GM19025 (cell line): Measurements from ENCODE around the gene CALML4.
"Not testable (repeated sequence)": the region's sequence is repeated elsewhere in the genome, so short reads cannot be mapped to it uniquely, and the experiment has no call there.

Experiments
- ATAC-seq: cut with Tn5 transposase; IDR thresholded peaks from one replicate; pipeline ENCODE4 v1.9.1; 2021; ENCODE audit warnings: mild to moderate bottlenecking, low read depth, moderate library complexity; ENCODE audit not compliant: unreplicated experiment

CALML4 gene

DNA sequence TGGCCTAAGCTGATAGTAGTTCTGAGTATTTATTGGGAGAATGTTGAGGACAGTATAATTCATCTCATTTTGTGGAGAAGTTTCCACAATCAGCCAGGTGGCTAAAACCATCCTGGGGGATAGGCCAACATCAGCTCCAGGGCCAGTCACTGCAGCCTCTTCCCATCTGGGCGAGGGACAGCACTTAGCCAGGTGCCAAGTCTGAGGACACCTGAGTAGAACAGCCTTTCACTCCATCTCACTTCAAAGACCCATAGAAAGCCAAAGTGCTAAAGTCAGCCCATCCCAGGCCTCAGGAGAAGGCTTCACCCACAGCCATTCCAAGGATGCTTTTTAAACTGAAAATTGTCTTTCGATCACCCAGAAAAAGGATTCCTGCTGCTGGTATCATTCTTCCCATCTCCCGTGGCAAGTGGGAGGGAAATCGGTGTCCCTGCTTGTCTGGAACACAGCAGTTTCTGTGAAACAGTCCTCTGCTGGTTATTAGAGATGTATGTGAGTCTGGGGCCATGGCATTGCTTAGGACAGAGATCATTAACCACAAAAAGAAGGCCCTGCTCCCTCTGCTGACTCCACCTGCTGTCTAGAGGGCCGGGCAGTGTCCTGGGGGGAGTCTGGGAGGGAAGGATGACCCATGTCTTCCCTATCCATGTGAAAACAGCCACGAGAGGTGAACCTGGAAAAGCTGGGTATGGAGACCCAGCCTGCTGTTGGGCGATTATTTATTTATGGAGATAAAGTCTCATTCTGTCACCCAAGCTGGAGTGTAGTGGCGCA lies 9.6 kb downstream of the CALML4 start:
- ATAC-seq: no peak

DNA sequence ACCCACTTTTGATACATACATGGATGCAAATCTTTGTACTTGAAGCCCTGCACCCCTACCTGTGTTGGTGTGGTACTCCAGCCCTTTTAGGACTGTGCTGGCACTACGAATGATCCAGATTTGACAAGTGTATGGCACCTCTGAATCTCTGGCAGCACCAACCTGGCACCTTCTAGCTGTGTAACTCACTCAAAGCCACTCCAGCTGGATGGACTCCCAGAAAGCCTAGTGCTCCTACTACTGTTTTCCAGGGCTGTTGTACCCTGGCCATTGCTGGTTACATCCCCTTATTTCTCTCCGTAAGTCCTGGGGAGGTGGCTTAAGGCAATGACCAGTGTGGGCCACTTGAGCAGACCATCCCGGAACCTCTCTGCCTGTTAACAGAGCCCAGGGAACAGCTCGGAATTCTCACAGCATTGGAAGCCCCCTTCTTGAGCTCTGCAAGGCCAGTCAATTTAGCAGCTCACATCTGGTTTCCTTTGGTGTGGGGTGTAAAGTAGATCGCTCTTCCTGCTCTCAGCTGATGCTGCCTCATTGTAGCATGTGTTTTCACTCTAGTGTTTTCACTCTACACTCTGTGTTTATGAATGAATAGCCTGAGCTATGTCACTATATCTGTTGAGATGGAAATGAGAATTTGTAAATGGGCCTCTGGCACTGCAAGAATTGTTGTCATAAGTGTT lies 12.2 kb downstream of the CALML4 start:
- ATAC-seq: no peak

DNA sequence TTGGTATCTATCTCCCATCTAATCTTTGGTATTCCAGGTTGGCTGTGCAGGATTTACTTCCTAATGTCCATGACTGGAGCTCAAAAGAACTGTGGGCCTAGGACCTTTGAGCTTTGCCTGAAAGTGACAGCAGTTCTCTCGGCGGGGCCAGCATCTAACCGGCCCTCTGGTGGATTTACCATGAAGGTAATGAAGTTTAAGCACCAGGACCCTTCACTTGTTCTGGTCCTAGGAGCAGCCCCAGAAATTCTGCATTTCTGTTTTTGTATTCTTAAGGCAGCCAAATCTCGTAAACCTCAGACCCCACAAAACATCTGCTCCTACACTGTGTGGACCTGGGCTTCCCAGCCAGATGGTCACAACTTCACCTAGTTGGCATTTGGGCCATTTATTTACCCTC lies 13.0 kb downstream of the CALML4 start:
- ATAC-seq: no peak

GRCh38 chr15:68191555-68191954 lies 13.6 kb downstream of the CALML4 start:
- no peak for ATAC-seq

DNA sequence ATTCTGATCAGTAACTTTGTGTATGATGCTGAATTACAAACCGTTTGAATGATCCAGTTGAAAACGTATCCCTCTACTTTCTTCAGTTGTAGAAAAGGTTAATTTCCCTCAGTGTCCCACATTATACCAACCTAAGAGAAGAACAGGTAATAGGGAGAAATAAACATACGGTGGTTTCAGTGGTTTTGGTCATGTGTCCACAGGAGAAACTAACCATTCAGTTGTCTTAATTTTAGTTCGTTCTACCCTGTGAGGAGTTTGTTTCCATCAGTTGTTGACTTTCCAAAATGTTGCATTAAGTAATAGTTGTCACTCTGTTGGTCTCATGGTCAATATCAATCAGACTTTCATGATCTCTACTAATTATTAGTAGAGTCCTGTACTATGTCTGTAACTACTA lies 15.1 kb downstream of the CALML4 start:
- no peak for ATAC-seq

DNA sequence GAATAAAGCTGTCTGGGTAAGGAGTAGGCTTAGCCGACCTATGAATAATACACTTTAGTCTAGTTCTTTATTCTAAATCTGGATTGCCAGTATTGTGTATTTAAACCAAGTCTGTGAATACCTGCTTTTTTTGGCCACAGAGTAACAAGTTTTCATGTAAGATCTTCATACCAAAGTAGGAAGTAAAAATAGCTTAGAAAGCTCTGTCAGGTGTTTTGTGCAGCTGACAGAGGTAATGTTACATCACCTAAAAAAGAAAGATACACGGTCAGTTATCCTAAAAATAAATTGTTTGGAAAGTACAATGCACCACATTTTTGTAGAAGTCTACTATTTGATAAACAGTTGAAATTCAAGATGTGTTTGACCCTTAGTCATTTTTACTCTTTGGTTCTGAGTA lies 16.5 kb downstream of the CALML4 start:
- ATAC-seq: no peak

DNA sequence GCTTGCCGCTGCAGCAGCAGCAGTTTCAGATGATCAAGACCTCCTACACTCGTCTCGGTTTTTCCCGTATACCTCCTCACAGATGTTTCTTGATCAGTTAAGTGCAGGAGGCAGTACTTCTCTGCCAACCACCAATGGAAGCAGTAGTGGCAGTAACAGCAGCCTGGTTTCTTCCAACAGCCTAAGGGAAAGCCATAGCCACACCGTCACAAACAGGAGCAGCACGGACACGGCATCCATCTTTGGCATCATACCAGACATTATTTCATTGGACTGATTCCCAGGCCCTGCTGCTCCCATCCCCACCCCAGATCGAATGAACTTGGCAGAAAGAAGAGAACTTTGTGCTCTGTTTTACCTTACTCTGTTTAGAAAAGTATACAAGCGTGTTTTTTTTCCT lies 17.6 kb downstream of the CALML4 start:
- no peak for ATAC-seq

GRCh38 chr15:68186671-68187397 lies 18.3 kb downstream of the CALML4 start:
- ATAC-seq: no peak

DNA sequence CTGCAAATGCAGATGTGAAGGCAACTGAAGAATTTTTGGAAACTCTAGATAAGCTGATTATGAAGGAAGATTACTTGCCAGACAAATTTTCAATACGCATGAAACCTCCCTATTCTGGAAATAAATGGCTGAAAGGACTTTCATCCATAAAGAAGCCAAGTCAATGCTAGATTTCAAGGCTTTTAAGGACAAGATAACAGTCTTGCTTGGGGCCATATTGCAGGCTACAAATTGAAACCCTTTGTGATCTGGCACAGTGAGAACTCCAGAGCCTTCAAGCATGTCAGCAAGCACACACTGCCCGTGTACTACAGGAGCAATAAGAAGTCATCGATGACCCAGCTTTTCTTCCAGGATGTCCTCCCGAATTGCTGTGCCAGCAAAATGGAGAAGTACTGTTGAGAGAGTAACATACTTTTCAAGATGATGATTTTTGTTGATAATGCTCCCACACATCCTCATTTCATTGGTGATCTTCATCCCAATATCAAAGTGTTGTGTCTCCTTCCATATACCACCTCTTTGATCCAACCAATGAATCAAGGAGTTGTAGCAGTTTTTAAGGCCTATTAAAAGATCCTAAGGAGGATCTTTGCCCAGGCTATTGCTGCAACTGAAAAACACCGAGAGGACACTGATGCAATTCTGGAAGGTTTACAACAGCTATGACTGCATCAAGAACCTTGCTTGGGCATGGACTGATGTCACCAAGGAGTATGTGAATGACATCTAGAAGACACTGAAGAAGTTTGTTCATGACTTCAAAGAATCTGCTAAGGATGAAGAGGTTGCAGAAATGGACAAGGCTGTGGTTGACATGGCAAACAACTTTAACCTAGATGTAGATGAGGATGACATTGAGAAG lies 20.3 kb downstream of the CALML4 start:
- ATAC-seq: no peak

DNA sequence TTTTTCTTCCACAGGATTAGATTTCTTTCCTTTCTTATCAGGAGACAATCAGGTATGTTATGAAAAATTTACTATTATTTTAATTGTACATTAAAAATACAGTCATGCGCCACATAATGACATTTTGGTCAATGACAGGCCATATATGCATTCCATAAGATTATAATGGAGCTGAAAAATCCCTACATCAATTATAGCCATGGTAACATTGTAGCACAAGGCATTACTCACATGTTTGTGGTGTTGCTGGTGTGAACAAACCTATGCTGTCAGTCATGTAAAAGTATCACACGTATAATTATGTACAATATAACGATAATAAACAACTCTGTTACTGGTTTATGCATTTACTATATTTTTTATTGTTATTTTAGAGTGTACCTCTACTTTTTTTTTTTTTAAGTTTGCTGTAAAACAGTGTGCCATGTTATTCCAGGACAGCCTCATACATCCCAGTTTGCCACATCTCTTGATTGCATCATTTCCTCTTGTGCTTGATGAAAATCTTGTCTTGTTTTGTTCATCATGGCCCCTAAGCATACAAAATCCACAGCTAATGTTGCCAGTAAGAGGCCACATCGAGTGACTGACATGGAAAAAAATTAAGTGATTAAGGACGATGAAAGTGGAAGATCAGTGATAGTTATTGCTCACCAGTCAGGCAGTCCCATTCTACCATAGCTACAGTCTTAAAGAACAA lies 21.4 kb downstream of the CALML4 start:
- no peak for ATAC-seq

GRCh38 chr15:68177742-68178141 lies 27.4 kb downstream of the CALML4 start:
- no peak for ATAC-seq

DNA sequence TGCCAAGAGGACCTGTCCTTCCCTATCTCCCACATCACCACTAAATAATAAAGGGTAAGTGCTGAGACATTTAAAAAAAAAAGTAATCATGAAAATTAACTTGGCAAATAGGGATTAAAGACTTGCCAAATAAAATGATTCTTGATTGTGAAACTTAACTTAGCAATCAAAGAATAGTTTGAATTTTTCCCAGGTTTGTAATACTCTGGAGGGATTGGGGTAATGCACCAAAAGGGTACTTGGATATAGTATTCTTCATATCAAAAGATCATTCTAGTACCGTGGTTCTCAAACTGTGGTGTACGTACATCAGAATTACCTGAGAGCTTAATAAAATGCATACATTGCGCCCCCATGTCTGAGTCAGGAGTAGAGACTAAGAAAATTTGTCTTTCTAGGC lies 28.5 kb downstream of the CALML4 start:
- ATAC-seq: no peak

DNA sequence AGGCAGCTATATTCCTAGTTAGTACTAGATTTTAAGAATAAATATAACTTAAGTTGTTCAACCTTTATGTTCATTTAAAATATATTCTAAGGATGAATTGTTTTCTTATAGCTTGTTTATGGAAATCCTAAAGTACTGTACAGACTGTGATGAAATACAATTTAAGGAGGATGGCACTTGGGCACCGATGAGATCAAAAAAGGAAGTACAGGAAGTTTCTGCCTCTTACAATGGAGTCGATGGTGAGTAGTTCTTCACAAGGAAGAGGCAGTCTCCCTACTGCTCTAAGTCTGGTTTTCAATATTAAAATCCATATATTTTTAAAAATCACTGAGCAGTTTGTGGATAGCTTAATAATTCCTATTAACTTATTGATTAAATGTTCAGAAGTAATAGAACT lies 29.6 kb downstream of the CALML4 start:
- no peak for ATAC-seq

DNA sequence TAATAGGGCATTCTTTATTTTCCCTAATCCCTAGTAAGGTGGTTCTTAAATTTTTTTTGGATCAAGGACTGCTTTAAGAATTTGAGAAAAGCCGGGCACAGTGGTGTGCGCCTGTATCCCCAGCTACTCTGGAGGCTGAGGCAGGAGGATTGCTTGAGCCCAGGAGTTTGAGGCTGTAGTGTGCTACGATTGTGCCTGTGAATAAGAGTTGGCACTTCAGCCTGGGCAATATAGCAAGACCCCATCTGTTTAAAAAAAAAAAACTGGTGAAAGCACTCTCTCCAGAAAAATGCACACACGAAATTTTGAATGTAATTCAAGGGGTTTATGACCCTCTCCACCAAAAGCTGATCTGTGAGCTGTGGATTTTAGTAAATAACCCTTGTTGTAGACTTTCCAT lies 32.0 kb downstream of the CALML4 start:
- no peak for ATAC-seq

- ATAC-seq: not testable (repeated sequence)
Observed at GRCh38 chr15:68172037-68172436, 33.1 kb downstream of the CALML4 start.

DNA sequence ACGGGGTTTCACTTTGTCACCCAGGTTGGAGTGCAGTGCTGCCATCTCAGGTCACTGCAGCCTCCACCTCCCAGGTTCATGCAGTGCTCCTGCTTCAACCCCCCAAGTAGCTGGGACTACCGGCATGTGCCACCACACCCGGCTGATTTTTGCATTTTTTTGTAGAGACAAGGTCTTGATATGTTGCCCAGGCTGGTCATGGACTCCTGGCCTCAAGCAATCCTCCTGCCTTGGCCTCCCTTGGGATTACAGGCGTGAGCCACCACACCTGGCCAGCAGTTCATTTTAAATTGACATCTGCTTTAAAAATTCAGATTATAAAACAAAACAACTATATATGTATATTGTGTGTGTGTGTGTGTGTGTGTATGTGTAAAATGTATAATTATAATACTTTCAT lies 38.3 kb downstream of the CALML4 start:
- ATAC-seq: no peak

- no peak for ATAC-seq
Observed at GRCh38 chr15:68163191-68163590, 41.9 kb downstream of the CALML4 start.

DNA sequence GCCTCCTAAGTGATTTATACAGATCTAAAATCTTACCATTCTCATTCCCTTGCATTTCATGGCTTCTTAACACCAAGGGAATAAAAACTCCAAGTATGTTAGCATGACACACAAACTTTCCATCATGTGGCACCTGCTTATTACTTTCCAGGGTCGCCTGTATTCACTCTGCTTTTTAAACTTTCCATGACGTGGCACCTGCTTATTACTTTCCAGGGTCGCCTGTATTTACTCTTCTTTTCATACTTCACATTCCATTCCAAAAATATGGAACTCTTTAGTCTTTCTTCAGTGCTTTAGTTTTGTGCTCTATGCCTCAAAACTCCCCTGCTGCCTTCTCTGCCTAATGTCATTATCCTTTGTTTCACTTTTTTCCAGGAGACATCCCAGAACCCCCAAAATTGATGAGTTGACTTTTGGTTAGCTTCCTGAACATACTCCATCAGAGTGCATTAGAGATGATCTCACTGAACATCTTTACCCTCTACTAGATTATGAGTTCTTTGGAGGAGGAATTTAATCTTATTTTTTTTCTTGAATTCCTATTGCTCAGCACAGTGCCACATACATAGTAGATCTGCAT lies 47.0 kb downstream of the CALML4 start:
- ATAC-seq: no peak

DNA sequence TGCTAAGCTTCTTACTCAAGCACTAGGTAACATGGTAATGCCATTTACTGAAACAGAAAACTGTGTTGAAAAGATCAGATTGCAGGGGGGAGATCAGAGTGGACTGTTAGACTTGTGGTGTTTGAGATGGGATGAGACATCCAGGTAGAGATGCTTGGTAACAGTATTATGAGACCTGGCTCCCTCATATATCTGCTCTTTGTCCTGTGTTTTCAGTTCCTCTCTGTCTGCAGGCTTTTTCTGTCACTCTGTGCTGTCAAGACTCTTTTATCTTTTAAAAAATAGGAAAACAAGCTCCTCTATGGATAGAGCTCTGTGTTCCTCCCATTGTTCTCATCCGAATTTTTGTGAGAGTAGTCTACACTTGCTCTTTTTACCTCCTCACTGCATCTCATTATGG lies 48.1 kb downstream of the CALML4 start:
- no peak for ATAC-seq
